Activated gamma-delta T cell treated with anti-CD3 and anti-CD28 coated beads, Interleukin-2, amount 50 U/mL, for 16 hours (primary cell): ENCODE data around the gene ADGRB3.
"Not testable (repeated sequence)": the region's sequence is repeated elsewhere in the genome, so short reads cannot be mapped to it uniquely, and the experiment has no call there.

Experiments
- DNase-seq: peaks from one replicate; pipeline ENCODE4 v3.0.0-alpha.2; 2020; ENCODE audit warnings: low read depth

Gene ADGRB3

DNA sequence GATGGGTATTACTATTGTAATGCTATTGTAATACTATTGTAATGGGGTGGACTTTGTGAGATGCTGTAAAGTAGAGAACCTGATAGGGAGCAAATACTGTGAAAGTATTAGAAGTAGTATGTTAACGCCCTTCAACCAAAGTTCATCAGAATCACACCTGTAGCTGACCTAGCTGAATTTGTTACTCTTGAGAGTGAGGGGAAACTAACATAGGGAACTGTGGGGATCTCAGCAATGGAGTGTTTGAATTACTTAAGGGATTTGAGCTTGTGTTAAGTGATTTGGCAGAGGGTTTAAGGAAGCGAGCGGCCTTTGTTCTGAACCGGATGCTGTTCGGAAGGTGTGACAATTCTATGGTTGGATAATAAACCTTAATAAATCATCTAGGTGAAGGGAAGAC lies 312.6 kb downstream of the ADGRB3 start:
- DNase-seq: no peak

DNA sequence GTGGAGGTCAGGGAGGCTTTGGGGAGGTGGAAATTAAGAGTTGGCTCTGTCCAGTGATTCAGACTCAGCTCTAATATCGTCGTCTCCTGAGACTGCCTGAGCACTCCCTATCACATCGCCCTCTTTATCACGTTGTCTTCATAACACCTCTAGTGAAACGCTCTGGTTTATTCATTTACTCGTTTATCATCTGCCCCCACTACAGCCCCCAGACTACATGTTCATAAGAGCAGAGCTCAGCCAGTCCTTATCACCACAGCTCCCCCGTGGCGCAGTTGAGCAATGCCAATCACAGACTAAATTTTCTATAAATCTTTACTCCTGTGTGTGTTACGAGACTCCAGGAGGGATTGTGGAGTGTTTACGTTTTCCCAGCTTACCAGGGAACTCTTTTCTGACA lies 316.2 kb downstream of the ADGRB3 start:
- no peak for DNase-seq

DNA sequence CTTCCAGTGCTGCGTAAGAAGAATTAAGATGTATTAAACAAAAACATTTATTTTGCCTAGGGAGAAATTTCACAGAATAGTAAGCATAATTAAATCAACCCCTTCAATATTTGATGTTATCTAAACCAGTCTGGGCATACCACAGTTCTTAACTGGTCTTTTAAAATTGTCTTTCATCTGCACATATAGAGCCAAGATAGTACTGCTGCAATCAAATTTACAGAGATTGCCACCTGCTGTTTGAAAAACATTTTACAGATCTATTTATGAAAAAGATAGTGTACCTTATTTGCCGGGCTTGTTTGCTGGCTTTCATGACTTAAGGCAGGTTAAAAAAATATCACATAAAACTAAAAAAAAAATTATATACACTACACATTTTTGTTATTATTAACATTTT lies 323.2 kb downstream of the ADGRB3 start:
- DNase-seq: no peak

DNA sequence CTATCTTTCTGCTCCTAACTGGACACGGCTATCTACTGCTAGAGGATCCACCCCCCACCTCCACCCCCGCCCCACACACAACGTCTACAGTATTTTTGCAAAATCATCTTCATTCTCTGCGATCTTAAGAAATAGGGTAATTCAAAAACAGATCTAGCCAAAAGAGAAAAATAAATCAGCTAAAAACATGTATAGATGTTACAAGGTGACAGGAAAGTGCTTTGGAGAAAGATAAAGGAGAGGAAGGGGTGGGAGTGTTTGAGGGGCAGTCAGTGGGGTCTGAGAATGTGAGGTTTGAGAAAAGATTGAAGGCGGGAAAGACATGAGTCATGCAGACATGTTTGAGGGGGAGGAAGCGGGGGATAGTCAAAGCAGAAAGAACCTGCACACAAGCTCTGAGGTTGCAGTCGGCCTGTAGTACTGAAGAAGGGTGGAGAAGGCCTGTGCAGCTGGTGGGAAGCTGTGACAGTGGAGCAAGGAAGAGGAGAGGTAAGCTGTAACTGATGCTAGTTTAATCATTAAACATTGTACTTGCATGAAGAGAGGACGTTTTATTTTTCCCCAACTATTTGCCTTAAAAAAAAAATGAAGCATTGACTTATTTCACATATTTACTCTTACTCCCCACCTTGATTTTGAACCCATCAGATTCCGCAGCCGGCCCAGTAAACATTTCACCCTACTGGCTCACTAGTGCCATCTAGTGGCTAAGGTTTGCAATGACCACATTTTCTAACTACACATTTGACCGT lies 332.6 kb downstream of the ADGRB3 start:
- DNase-seq: peak; percentile 1

DNA sequence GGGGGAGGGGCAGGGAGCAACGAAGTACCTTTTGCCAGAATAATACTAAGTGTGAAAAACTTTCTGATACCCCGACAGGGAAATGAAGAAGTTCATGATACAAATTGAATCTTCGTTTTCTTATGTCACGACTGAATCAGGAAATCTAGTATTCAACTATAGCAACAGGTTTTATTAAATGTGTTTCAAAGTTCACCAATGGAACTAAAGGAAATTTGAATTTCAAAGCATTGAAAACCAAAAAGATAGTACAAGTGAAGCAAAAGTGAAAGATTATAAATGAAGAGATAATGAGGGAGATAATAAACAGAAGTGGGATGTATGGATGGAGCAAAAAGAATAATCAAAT lies 333.2 kb downstream of the ADGRB3 start:
- no peak for DNase-seq

DNA sequence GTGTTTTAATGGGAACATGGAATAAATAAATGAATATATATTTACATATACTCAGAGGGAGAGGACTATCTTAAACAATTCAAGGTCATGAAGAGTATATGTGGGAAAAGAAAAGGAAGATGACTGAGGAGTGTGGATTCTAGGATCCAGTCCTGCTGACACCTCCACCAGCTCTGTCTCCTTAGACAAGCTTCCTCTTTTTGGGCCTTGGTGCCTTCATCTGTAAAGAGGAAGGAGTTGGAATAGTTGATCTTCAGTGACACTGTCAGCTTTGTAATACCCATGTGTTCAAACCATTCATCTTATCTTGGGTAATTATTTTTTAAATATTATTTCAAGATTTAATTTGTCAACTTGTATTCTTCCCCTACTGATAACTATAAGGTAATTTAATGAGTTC lies 338.0 kb downstream of the ADGRB3 start:
- DNase-seq: no peak

DNA sequence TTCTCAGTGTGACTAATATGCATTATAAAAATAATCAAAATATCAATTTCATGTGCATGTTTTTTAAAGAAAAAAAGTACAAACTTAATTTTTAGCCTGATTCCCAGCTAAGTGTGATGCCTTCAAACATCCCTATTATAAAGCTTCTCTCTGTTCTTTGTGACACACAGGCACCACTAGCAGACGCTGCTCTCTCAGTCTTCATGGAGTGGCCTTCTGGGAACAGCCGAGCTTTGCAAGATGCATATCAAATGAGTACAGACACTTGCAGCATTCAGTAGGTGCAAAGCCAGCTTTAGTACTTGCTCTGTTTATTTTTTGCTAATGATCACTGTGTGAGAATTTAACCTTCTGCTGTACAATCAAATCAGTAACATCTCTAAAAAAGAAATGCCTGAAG lies 340.0 kb downstream of the ADGRB3 start:
- DNase-seq: no peak

DNA sequence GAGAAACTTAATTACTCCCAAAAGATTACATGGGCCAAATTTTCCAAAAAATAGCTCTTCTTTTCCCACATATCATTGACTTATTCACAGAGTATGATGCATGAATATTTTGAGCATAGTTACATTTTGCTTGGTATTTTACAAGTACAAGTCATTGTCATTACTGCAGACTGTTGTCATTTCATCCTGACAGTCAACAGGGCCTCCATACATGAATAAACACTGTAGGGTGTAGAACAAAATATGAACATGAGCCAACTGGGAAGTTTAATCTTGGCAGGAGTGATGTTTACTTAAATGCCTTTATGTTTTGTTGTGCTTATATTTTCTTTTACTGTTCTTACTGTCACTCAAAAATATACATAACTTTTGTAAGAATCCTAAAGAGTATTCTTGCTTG lies 340.7 kb downstream of the ADGRB3 start:
- no peak for DNase-seq

DNA sequence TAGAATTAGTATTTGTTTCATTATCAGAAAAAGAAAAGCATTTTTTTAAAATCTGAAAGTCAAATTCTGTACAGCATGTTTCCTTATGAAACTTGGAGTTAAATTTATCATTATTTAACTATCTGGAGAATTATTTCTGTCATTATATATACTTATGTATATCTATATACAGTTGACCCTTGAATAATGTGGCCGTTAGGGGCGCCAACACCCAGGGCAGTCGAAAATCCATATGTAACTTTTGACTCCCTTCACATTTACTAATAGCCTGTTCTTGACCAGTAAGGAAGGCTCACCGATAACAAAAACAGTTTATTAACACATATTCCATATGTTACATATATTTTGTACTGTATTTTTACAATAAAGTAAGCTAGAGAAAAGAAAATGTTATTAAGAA lies 341.2 kb downstream of the ADGRB3 start:
- no peak for DNase-seq

DNA sequence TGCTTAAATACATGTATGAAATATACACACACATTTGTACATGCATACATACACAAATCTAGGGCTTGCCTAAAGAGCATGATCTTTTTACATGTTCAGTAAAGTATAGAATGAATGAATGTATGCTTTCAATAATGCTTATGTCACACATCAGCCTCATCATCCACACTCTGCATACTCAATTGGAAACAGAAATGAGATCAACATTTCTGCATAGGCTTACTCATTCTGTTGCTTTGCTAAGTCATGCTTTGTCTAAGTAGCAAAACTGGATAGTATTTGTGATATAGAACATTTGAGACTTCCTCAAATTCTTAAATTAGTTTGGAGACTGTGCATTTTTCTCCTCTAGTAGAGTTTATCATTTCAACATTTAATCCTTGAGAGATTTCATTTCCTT lies 343.3 kb downstream of the ADGRB3 start:
- DNase-seq: no peak

DNA sequence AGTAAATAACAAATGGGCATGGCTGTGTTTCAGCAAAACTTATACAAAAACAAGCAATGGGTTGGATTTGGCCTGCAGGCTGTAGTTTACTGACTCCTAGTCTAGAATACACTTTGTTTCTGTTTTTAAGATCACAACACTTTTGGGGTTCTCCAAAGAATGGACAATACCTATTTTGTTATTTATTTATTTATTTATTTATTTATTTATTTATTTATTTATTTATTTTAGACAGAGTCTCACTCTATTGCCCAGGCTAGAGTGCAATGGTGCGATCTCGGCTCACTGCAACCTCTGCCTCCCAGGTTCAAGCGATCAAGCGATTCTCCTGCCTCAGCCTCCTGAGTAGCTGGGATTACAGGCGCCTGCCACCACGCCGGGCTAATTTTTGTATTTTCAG lies 346.6 kb downstream of the ADGRB3 start:
- not testable (repeated sequence) for DNase-seq

DNA sequence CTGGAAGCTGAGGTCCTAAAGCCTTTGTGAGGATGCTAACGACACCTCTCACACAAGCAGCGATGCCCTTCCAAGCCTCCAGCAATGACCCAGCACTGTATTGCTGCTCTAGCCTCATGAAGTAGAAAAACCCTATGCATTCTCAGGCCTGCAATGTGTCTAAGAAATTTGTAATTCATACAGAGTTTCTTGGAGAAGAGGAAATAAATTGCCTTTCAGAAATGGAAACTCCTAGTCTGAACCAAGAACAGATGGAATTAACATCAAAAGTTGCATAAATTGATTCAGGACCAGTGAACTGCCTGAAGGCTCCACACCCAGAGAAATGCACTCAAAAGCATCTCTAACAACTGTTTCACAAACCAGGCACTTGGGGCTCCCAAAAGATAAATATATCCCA lies 353.6 kb downstream of the ADGRB3 start:
- DNase-seq: no peak

DNA sequence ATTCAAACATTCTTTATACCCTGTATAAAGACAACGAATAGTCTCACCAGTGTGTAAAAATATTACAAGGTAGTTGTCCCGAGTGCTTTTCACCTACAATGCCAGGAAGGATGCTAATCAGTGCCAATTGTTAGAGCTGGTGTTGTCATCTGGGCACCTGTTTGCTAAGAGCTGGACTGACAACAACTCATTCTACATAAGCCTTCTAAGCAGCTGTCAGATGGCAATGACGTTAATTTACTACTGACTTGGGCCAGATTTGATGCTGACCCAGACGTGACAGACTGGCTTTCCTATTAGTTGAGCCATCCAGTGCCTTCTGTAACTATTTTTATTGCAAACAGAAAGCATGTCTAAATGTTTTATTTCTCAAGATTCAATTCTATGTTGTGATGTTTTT lies 355.2 kb downstream of the ADGRB3 start:
- DNase-seq: no peak

DNA sequence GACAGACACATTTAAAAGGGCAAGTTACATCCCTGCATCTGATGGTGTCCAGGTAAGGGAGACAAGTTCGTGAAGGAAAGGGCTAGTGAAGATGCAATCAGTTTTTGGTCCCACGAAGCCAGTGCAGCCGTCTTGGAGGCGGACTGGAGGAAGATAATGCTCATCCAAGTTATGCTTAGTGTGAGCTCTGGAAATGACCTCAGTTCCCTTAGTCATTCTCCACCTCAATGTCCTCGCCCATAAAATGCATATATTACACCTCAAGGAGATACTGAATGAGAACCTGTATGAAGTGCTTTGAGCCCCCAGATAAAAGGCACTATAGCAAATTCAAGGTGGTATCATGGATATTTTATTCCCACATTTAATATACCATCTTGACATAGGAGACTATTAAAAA lies 358.8 kb downstream of the ADGRB3 start:
- no peak for DNase-seq

DNA sequence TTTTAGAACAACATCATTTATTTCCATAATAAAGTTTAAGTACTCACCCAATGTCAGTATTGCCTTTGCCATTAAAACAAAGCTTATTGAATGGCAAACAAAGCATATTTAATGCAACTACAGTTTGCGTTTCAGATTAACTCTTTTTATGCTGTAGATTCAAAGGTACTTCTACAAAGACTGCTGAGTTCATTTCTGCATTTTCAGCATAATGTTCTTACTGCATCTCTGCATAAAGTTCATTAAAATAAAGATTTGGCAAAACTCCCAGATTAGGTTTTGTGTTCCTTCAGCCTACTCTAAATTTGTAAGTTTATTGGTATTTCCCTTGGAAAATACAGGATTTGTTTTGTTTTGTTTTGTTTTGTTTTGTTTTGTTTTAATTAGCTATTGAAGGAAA lies 359.4 kb downstream of the ADGRB3 start:
- DNase-seq: no peak

DNA sequence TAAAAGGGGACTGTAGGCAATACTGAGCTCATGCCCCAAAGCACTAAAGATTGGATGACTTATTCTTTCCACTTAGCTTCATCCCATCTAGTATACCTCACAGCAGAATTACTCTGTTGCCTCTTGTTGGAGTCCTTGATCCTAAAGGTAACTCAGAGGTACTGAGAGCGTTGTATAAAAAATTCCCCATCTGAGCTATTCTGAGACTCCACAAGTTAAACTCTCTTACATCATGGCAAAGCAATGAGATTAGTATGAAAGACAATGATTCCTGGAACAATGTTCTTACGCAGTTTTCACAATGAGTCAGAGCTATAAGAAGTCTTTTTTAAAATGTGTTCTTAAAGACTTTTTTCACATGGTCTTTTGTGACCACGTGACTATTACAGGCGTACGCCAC lies 370.1 kb downstream of the ADGRB3 start:
- no peak for DNase-seq

DNA sequence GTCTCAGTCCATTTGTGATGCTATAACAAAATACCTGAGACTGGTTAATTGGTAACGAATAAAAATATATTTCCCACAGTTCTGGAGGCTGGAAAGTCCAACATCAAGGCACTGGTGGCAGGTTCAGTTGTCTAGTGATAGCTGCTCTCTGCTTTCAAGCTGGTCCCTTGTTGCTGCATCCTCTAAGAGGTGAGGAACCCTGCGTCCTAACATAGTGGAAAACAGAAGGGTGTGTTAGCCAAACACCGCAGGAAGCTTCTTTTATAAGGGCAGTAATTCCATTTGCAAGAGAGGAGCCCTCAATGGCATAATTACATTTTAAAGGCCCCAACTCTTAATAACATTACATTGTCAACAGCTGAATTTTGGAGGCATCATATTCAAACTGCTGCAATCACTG lies 372.7 kb downstream of the ADGRB3 start:
- DNase-seq: no peak

DNA sequence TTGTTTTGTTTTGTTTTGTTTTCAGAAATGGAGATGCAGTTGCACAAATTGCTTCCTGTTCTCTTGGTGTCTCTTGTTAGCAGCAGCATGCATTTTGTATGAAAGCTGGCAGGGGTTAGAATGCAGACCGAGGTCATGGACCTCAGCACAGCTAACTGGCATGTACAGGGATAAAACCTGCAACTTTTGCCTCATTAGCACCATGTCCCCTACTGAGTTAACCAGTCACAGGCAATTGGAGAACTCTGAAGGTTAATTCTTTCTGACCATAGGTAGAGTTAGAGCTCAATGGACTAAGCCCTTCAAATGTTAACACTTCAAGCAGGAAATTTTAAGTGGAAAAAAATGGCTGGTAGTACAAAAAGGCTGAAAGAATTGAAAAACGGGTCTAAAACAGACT lies 377.1 kb downstream of the ADGRB3 start:
- DNase-seq: no peak

DNA sequence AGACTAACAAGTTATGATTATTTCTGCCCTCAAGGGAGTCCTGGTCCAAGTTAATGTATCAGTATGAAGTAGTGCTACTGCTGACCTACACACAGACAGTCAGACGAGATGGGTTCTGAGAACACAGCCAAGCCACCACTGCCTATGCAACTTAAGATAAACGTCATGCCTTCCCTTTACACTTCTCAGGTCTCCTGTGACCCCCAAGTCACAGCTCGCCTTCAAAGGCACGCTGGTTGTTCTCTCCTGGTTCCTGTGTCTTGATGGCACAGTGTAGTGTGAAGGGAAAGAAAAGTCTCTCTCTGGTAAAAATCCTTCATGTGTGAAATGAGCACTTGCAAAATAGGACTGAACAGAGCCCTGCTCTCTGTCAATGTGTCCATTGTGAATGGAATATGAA lies 377.8 kb downstream of the ADGRB3 start:
- DNase-seq: no peak

DNA sequence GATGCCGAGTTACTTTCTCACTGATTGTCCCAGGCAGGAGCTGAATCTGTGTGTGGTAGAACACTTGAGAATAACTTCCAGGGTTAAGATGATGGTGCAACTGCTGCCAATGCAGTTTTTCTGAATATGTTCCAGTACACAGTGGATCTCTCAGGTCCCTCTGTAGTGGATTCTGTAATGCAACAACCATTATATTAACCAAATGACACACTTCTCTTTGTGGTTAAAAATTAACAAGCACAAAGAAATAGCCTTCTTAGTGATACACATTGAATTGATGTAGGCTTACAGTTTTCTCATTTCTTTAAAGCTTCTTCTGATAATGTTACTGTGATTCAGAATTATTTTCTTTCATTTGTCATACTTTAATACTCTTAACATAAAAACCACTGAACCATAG lies 383.8 kb downstream of the ADGRB3 start:
- no peak for DNase-seq

DNA sequence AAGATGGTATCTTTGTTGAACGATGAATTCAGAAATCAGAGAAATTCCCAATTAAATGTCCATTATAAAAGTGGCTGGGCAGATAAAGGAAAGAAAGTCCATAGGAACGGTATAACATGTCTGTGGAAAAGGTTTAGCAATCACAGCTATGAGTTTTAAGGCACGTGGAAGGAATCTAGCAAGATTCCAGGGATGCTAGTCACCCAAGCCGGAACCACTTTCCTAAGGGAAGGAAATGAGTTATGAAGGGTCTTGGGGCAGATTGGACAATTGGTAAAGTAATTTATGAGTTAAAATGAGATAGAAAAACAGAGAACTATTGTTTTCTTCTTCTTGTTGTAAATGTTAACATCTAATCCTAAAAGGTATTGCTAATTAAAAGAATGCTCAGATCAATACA lies 384.8 kb downstream of the ADGRB3 start:
- DNase-seq: no peak

DNA sequence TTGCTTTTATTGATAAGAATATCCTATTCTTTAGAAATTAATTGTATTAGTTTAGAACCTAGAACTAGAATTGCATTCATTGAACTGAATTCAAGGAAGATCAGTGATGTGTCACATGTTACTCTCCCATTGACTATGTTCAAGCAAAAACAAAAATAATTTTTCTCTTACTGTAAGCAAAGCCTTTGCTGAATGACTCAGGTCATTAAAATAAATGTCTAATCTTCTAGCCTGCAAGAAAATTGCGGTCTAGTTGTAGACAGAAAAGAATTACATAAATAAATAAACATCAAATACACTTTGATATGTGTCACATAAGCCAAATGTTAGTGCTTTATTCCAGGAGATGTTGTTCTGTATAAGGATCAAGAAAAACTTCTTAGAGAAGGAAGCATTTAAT lies 387.9 kb downstream of the ADGRB3 start:
- no peak for DNase-seq

DNA sequence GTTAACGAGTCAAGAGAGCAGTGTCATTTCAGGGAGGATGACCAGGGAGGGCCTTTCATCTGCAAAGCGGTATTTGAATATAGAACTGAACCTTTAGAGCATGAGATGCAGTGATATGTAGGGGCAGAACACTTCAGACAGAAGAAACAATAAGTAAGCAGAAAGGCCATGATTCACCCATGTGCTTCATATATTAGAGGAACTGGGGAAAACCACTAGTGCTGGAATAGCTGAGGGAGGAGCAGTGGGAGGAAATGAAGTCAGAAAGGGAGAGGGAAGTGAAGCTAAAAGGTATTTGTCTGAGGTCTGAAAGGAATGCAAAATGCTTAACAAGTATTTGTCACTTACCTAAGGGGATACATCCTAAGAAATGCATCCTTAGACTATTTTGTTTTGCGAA lies 391.2 kb downstream of the ADGRB3 start:
- DNase-seq: no peak

DNA sequence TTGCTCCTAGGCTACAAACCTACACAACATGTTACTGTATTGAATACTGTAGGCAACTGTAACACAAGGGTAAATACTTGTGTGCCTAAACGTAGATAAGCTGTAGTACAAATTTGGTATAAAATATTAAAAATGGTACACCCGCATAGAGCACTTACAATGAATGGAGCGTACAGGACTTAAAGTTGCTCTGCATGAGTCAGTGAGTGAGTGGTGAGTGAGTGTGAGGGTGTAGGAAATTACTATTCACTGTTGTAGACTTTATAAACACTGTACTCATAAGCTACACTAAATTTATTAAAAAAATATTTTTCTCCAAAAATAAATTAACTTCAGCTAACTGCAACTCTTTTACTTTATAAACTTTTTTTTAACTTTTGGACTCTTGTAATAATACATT lies 391.6 kb downstream of the ADGRB3 start:
- no peak for DNase-seq

DNA sequence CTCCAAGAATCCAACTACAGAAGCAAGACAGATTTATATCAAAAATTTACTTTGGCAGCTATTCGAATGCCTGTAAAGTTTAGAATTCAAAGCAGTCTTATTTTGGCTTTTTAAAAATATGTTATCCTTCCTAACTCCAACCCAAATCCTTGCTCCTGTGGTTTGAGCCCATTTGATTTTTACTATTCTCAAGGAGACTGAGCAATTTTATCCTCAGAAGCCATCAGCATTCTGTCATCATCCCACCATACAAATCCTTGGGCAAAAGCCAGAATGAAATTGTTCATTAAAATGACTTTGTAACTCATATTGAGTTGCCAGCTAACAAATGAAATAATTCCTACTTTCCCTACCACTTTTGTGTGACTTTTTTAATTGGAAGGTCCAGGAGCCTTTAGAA lies 392.8 kb downstream of the ADGRB3 start:
- no peak for DNase-seq
